Naive thymus-derived CD8-positive, alpha-beta T cell (primary cell): ENCODE data around the gene RABEPK. TPM values are rescaled to one million over a fixed set of nuclear protein-coding genes. Genes with fewer than 3 reads are reported as not detected.
"Not testable (repeated sequence)": the region's sequence is repeated elsewhere in the genome, so short reads cannot be mapped to it uniquely, and the experiment has no call there.

ENCODE experiments used
- ATAC-seq, 2 donors: fragments of 150-1000 bp; cut with Tn5 transposase in 1 of 2; sonication (Bioruptor Pico), chemical (Tn5 transposase) in 1 of 2; 1 replicate in 1 of 2; 2 replicates in 1 of 2; pipeline ENCODE4 v1.10.0; 2021; ENCODE audit warnings: mild to moderate bottlenecking in 2 of 2, moderate library complexity in 2 of 2
- POLR2A ChIA-PET: fragments of 350-600 bp; sonication (Branson Sonifier 250); formaldehyde crosslinking; loops from one replicate; lab custom pipeline; 2021; ENCODE audit warnings: antibody characterized with exemption; lab: Charles Lee
- DNase-seq, 10 donors: peaks; one replicate each; pipeline versions ENCODE4 v3.0.0 to v3.0.0-alpha.2; 2020 to 2022
- H3K27ac Mint-ChIP-seq, 10 donors: one replicate each; pipeline ENCODE4 v1.8.0; 2020 to 2022; ENCODE audit warnings: mild to moderate bottlenecking in 10 of 10, mixed read lengths in 10 of 10, moderate library complexity in 4 of 10, inconsistent platforms in 1 of 10
- H3K27me3 Mint-ChIP-seq, 5 donors: one replicate each; pipeline ENCODE4 v1.8.0; 2021 to 2022; ENCODE audit warnings: mixed read lengths in 5 of 5
- H3K36me3 Mint-ChIP-seq, 3 donors: one replicate each; pipeline ENCODE4 v1.8.0; 2020 to 2022; ENCODE audit warnings: mixed read lengths in 3 of 3, mild to moderate bottlenecking in 2 of 3, inconsistent platforms in 1 of 3
- H3K4me1 Mint-ChIP-seq, 4 donors: one replicate each; pipeline ENCODE4 v1.8.0; 2021 to 2022; ENCODE audit warnings: mixed read lengths in 4 of 4
- H3K4me3 Mint-ChIP-seq, 10 donors: one replicate each; pipeline ENCODE4 v1.8.0; 2020 to 2022; ENCODE audit warnings: mild to moderate bottlenecking in 10 of 10, mixed read lengths in 10 of 10, moderate library complexity in 6 of 10, inconsistent platforms in 1 of 10
- H3K9me3 Mint-ChIP-seq, 9 donors: one replicate each; pipeline ENCODE4 v1.8.0; 2020 to 2022; ENCODE audit warnings: mixed read lengths in 9 of 9, mild to moderate bottlenecking in 3 of 9, inconsistent platforms in 1 of 9, moderate library complexity in 1 of 9
- polyA plus RNA-seq, 3 donors: library from polyadenylated mRNA; unstranded; fragments of 300-500 nt; fragmentation: Illumina TruSeq; gene quantifications; one replicate each; pipeline ENCODE4 v1.2.3, GENCODE V29; 2021
- total RNA-seq, 8 experiments: library from RNA in 2 of 8; stranded (reverse) in 2 of 8; gene quantifications; one replicate each; pipeline ENCODE4 v1.2.3 and lab custom pipeline; 2021 to 2026

RABEPK gene
- total and polyA plus RNA-seq, 5 experiments from 2014 or later, result 13.1 to 44.2 (median 29.4) TPM

GRCh38 chr9:125258160-125258785 is 57.9 kb downstream of the RABEPK start:
- ATAC-seq (no peak), DNase-seq (no peak)
- H3K4me1 Mint-ChIP-seq, result peaks cover 9 to 34% (median 19%) of the 10 kb centered on the region in 4 donors
- H3K4me3 Mint-ChIP-seq, result no peak overlapping the region
- no peaks in the 10 kb centered on the region for H3K9me3 Mint-ChIP-seq
- POLR2A ChIA-PET, result interaction anchor here (1.3 kb wide), 1 partner anchor 14 kb away, joined by 5 read pairs; no protein-coding TSS in a partner anchor
- H3K27ac Mint-ChIP-seq, result no peak overlapping the region
- H3K27me3 Mint-ChIP-seq, result peaks cover 0 to 2% (median 0%) of the 10 kb centered on the region in 5 donors
- H3K36me3 Mint-ChIP-seq, result no peaks in the 10 kb centered on the region

DNA sequence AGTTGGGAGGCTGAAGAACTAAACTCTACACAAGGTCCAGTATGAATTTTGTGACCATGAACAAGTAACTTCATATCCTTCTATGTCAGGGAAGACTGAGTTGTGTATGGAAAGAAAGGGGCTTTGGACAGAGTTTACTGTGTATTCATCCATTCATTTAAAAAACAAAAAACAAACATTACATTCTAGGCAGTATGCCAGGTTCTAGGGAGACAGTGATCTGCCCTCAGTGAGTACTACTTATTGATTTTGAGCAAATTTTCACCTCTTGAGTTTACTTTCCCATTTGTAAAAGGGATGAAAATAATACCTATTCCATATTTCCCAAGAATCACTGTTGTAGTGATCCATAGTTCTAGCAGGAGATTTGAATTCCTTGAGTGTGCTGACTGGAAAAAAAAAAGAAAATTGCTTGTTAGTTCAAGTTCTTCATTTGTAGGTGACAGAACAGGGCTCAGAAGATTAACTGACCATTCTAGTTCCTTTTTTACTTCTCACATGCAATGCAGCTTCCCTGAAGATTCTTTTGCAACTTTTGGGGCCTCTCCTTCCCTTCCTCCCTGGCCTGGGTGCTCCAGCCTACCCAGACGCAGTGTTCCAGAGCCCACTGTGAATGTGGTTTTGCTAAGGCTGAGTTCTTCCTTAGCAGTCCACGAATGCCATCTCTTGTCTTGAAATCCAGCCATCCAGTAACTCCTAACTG is 58.6 kb downstream of the RABEPK start:
- Mint-ChIP-seq H3K4me1 (peaks cover 13 to 41% (median 25%) of the 10 kb centered on the region in 4 donors), H3K9me3 (no peaks in the 10 kb centered on the region), H3K36me3 (peaks cover 0 to 2% (median 0%) of the 10 kb centered on the region in 3 donors), H3K27ac (no peak overlapping the region), H3K27me3 (peaks cover 0 to 2% (median 0%) of the 10 kb centered on the region in 5 donors), H3K4me3 (peak overlapping the region in 2 of 10 donors; percentile 4 to 44)
- DNase-seq, result no peak
- no peak for ATAC-seq
- POLR2A ChIA-PET, result no interaction called here

GRCh38 chr9:125260561-125260960 is 60.2 kb downstream of the RABEPK start:
- Mint-ChIP-seq H3K4me1 (peaks cover 20 to 54% (median 39%) of the 10 kb centered on the region in 4 donors), H3K36me3 (peaks cover 0 to 12% (median 2%) of the 10 kb centered on the region in 3 donors), H3K9me3 (no peaks in the 10 kb centered on the region), H3K27ac (peak overlapping the region in 9 of 10 donors; percentile 82 to 100 (median 97)), H3K4me3 (peak overlapping the region; percentile 91 to 99 (median 98)), H3K27me3 (peaks cover 0 to 2% (median 0%) of the 10 kb centered on the region in 5 donors)
- DNase-seq, result no peak
- POLR2A ChIA-PET, result interaction anchor here (0.6 to 3.4 kb wide), 4 partner anchors 9 to 22 kb away, joined by 3 to 58 read pairs (median 3); partner anchors contain the start of gene HSPA5
- no peak for ATAC-seq

DNA sequence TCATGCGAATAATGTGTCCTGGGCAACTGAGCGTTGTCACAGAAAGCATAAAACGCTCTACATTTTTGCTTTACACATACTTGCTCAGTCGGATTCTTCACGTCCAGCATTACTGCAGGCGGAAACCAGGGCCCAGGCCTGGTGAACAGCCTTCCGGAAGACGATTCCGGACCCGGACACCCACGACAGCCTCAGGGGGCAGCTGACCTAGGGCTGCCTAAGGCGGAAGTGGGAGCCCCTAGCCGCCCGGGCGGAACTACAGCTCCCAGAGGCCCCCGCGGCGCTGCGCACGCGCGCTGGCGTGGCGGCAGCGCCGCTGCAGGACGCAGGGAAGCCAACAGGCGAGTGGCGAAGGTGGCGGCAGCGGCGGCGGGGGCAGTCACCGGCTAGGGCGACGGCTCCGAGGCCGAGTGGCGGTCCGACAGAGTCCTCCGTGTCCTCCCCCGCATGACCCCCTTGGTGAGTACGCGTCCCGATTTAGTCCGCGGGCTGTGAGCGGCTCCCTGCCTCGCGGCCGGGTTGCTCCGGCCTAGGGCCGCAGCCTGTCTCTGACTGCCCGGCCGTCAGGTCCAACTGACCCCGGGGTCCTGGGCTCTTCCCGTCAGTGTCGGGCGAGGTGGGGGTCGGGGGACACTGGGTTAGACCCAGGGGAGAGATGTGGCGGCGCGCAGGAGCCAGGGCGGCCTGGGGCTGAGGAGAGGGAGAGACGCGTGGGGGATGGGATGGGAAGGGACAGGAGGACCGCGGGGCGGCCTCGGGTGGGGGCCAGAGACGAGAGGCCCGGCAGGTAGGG is 61.4 kb downstream of the RABEPK start, which contains the start of gene GAPVD1:
GAPVD1 (plus strand) TSS at position 326 of the 793 bp plus-strand sequence. CDS start 37,096 bp downstream, outside the sequence.
- Mint-ChIP-seq H3K4me1 (peaks cover 23 to 59% (median 42%) of the 10 kb centered on the region in 4 donors), H3K9me3 (no peaks in the 10 kb centered on the region), H3K36me3 (peaks cover 0 to 19% (median 7%) of the 10 kb centered on the region in 3 donors)

DNA sequence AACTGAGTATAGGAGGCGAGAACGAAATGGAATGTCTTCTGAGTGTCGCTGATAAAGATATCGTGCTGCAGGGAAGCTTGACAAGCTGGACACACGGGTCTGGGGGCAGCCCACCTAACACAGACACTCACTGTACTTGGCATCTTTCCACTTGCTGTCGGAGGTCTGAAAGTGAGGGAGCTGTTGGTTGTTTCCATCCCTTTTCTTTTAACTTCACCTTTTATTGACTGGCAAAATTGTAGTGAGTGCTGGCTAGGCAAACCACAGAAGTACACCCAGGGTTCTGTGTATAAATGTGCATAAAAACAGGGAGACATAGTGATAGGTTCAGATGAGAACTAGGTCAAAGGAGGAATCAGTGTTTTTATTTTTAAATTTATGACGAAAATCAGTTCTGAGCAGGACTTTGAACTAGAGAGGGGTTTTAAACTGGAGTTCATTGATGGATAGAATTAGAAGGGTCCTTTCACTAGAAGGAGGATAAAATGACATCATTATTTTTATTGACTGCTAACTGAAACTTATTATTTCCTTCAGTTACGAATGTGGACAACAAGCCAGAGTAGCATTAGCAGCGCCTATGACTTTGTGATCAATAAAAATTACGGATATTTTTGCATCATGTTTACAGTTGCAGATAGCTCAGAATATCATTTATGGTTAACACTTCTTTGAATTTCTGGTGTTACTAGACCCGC is 62.1 kb downstream of the RABEPK start:
- H3K4me3 Mint-ChIP-seq, result peak overlapping the region; percentile 91 to 99 (median 98)
- no peaks in the 10 kb centered on the region for H3K27me3 Mint-ChIP-seq
- peaks cover 26 to 64% (median 44%) of the 10 kb centered on the region in 4 donors for H3K4me1 Mint-ChIP-seq
- POLR2A ChIA-PET, result interaction anchor here (0.6 to 3.4 kb wide), 5 partner anchors 18 to 72 kb away, joined by 3 to 58 read pairs (median 5); partner anchors contain the start of gene HSPA5
- DNase-seq (peak in 4 of 10 donors; percentile 2 to 38 (median 29)), ATAC-seq (peak; percentile 13 to 49)
- H3K36me3 Mint-ChIP-seq, result peaks cover 0 to 25% (median 7%) of the 10 kb centered on the region in 3 donors
- H3K9me3 Mint-ChIP-seq, result no peaks in the 10 kb centered on the region
- H3K27ac Mint-ChIP-seq, result peak overlapping the region; percentile 79 to 100 (median 97)

More for the DNA sequence above, 61.4 kb downstream of the RABEPK start, which contains the start of gene GAPVD1:
- DNase-seq, result peak; percentile 77 to 92 (median 88)
- ATAC-seq, result peak; percentile 89 to 94
- POLR2A ChIA-PET, result interaction anchor here (0.6 to 3.4 kb wide), 11 partner anchors 8 to 320 kb away, joined by 3 to 58 read pairs (median 3); partner anchors contain the start of genes GOLGA1 and HSPA5
- peak within 1 kb of the TSS; percentile 91 to 99 (median 98) for H3K4me3 Mint-ChIP-seq
- H3K27ac Mint-ChIP-seq, result peak within 1 kb of the TSS; percentile 88 to 100 (median 97)
- peaks cover 0 to 2% (median 0%) of the 10 kb centered on the region in 5 donors for H3K27me3 Mint-ChIP-seq

DNA sequence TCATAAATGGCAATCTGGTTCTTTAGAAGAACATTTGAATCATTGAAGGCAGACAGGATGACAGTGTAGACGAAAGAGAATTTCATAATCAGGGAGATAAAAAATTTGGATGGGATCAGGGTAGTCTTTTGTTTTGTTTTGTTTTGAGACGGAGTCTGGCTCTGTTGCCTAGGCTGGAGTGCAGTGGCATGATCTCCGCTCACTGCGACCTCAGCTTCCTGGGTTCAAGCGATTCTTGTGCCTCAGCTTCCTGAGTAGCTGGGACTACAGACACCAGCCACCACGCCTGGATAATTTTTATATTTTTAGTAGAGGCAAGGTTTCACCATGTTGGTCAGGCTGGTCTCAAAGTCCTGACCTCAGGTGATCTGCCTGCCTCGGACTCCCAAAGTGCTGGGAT is 63.7 kb downstream of the RABEPK start:
- Mint-ChIP-seq H3K36me3 (peaks cover 0 to 38% (median 11%) of the 10 kb centered on the region in 3 donors), H3K4me3 (peak overlapping the region; percentile 78 to 99 (median 94)), H3K4me1 (peaks cover 29 to 73% (median 49%) of the 10 kb centered on the region in 4 donors), H3K27ac (peak overlapping the region; percentile 83 to 100 (median 92))
- DNase-seq (peak in 7 of 10 donors; percentile 8 to 62 (median 50)), ATAC-seq (peak; percentile 17 to 44)
- H3K9me3 Mint-ChIP-seq, H3K27me3 Mint-ChIP-seq: not testable (repeated sequence)
- POLR2A ChIA-PET, result interaction anchor here (1.0 to 2.3 kb wide), 2 partner anchors 9 to 23 kb away, joined by 3 to 13 read pairs; partner anchors contain the start of gene HSPA5

GRCh38 chr9:125268394-125269013 is 68.2 kb downstream of the RABEPK start:
- POLR2A ChIA-PET, result interaction anchor here (0.6 to 0.9 kb wide), 3 partner anchors 8 to 27 kb away, joined by 3 to 5 read pairs (median 5); no protein-coding TSS in a partner anchor
- peaks cover 29 to 66% (median 47%) of the 10 kb centered on the region in 4 donors for H3K4me1 Mint-ChIP-seq
- DNase-seq (no peak), ATAC-seq (no peak)
- no peaks in the 10 kb centered on the region for H3K27me3 Mint-ChIP-seq
- H3K27ac Mint-ChIP-seq, result peak overlapping the region in 6 of 10 donors; percentile 18 to 81 (median 47)
- peak overlapping the region in 6 of 10 donors; percentile 24 to 79 (median 35) for H3K4me3 Mint-ChIP-seq
- H3K36me3 Mint-ChIP-seq, result peaks cover 0 to 79% (median 17%) of the 10 kb centered on the region in 3 donors
- H3K9me3 Mint-ChIP-seq, result no peaks in the 10 kb centered on the region

DNA sequence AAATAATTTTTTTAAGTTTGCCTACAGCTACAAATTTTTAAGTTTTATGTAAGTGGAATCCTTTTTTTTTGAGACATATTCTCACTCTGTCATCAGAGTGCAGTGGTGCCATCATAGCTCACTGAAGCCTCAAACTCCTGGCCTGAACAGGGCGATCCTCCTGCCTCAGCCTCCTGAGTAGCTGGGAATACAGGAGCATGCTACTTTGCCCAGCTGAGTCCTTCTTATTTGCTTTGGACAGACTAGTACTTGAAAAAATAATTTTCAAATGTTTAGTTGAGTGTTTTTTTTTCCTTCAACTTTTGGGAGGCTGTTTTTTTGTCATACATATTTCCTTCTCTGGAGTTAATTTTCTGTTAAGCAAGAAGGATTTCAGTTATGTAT is 68.7 kb downstream of the RABEPK start:
- no peak for DNase-seq
- POLR2A ChIA-PET, result interaction anchor here (0.7 to 0.9 kb wide), 2 partner anchors 8 to 27 kb away, joined by 5 read pairs; no protein-coding TSS in a partner anchor
- Mint-ChIP-seq H3K27ac (peak overlapping the region in 2 of 10 donors; percentile 21 to 73), H3K9me3 (no peaks in the 10 kb centered on the region), H3K27me3 (no peaks in the 10 kb centered on the region), H3K36me3 (peaks cover 0 to 77% (median 17%) of the 10 kb centered on the region in 3 donors), H3K4me1 (peaks cover 25 to 63% (median 44%) of the 10 kb centered on the region in 4 donors), H3K4me3 (no peak overlapping the region)
- no peak for ATAC-seq

- POLR2A ChIA-PET, result no interaction called here
- Mint-ChIP-seq H3K36me3 (peaks cover 0 to 68% (median 16%) of the 10 kb centered on the region in 3 donors), H3K27ac (peak overlapping the region in 1 of 10 donors; percentile 28), H3K9me3 (no peaks in the 10 kb centered on the region), H3K4me3 (no peak overlapping the region), H3K4me1 (peaks cover 13 to 55% (median 37%) of the 10 kb centered on the region in 4 donors), H3K27me3 (no peaks in the 10 kb centered on the region)
- ATAC-seq, result no peak
- no peak for DNase-seq
Measured at GRCh38 chr9:125271081-125271480, 70.7 kb downstream of the RABEPK start.

- Mint-ChIP-seq H3K27me3 (no peaks in the 10 kb centered on the region), H3K4me3 (peak overlapping the region in 1 of 10 donors; percentile 7), H3K27ac (peak overlapping the region in 3 of 10 donors; percentile 12 to 74 (median 62)), H3K36me3 (peaks cover 0 to 68% (median 15%) of the 10 kb centered on the region in 3 donors), H3K9me3 (no peaks in the 10 kb centered on the region), H3K4me1 (peaks cover 16 to 56% (median 36%) of the 10 kb centered on the region in 4 donors)
- no peak for DNase-seq
- no peak for ATAC-seq
- POLR2A ChIA-PET, result no interaction called here
Measured at GRCh38 chr9:125272697-125273096, 72.4 kb downstream of the RABEPK start.
